Suprapubic skin (tissue), 4 donors: Measurements from ENCODE around the gene ATF1.

ENCODE experiments used
- CTCF ChIP-seq, 2 donors: fragments of 200-600 bp in 1 of 2; fragments of 450-650 bp in 1 of 2; sonication (generic) in 1 of 2; IDR thresholded peaks; one replicate each; pipeline ENCODE4 v1.5.1; 2016 to 2019; ENCODE audit warnings: antibody characterized with exemption in 2 of 2, mild to moderate bottlenecking in 1 of 2, moderate library complexity in 1 of 2
- POLR2A ChIP-seq, 2 donors: fragments of 450-650 bp; IDR thresholded peaks; one replicate each; pipeline ENCODE4 v1.6.1; 2017; ENCODE audit warnings: antibody characterized with exemption in 2 of 2, mild to moderate bottlenecking in 2 of 2, moderate library complexity in 2 of 2
- POLR2AphosphoS5 ChIP-seq, 3 donors: sonication (generic); formaldehyde crosslinking; IDR thresholded peaks; one replicate each; pipeline ENCODE4 v1.6.1; 2017; ENCODE audit warnings: antibody characterized with exemption in 3 of 3

GRCh38 chr12:50842637-50843493 lies 79.0 kb downstream of the ATF1 start, which contains the start of gene TMPRSS12:
- TF ChIP-seq CTCF (IDR thresholded peaks at IDR 0.05) (no peak), POLR2AphosphoS5 (IDR thresholded peaks at IDR 0.05) (no peak), POLR2A (IDR thresholded peaks at IDR 0.05) (no peak)
